GM12878 (cell line): ENCODE measurements around the gene ATF7. TPM values are rescaled to one million over a fixed set of nuclear protein-coding genes. Genes with fewer than 3 reads are reported as not detected.
A peak's percentile ranks its signal among the peaks of the same experiment; 100 is the strongest.

Experiments used
- ASH2L ChIP-seq: fragments of 300-600, 200-600 bp; sonication (generic); IDR thresholded peaks from 2 replicates; pipeline ENCODE4 v1.6.1; 2017; ENCODE audit warnings: low read depth, mild to moderate bottlenecking, borderline replicate concordance
- ATF2 ChIP-seq: IDR thresholded peaks from 2 replicates; pipeline ENCODE4 v1.6.1; 2012; ENCODE audit warnings: low read length, inconsistent platforms
- ATF7 ChIP-seq: fragments of 450-650 bp; IDR thresholded peaks from 2 replicates; pipeline ENCODE4 v1.6.1; 2016; ENCODE audit warnings: low read depth, mild to moderate bottlenecking
- BACH1 ChIP-seq: fragments of 450-650 bp; IDR thresholded peaks from 2 replicates; pipeline ENCODE4 v1.6.1; 2017; ENCODE audit warnings: mild to moderate bottlenecking, borderline replicate concordance
- BMI1 ChIP-seq: fragments of 450-650 bp; IDR thresholded peaks from 2 replicates; pipeline ENCODE4 v1.6.1; 2016; ENCODE audit warnings: mild to moderate bottlenecking, moderate library complexity, borderline replicate concordance
- CBFB ChIP-seq: IDR thresholded peaks from 2 replicates; pipeline ENCODE4 v1.6.1; 2016; ENCODE audit warnings: antibody characterized with exemption, low read depth
- CBX3 ChIP-seq: fragments of 200-600 bp; sonication (generic); IDR thresholded peaks from 2 replicates; pipeline ENCODE4 v1.6.1; 2016; ENCODE audit warnings: low read depth, borderline replicate concordance
- CBX5 ChIP-seq: sonication (generic); IDR thresholded peaks from 2 replicates; pipeline ENCODE4 v1.6.1; 2016; ENCODE audit warnings: low read depth, moderate library complexity, mild to moderate bottlenecking, inconsistent platforms
- EED ChIP-seq: sonication (generic); IDR thresholded peaks from 2 replicates; pipeline ENCODE4 v1.6.1; 2016; ENCODE audit warnings: antibody characterized with exemption, low read depth
- ETV6 ChIP-seq, 2 experiments: fragments of 450-650 bp in 1 of 2; IDR thresholded peaks in 1 of 2; conservative IDR thresholded peaks in 1 of 2; 2 replicates each; pipeline ENCODE4 v1.6.1; 2014; ENCODE audit warnings: antibody characterized with exemption in 1 of 2, borderline replicate concordance in 1 of 2, low read depth in 1 of 2, mild to moderate bottlenecking in 1 of 2, moderate library complexity in 1 of 2
- EZH2 ChIP-seq: IDR thresholded peaks from 2 replicates; pipeline ENCODE4 v1.6.1; 2012; ENCODE audit warnings: low read depth, mild to moderate bottlenecking, control low read depth, inconsistent platforms, low read length, borderline replicate concordance; ENCODE audit not compliant: control insufficient read depth
- HCFC1 ChIP-seq: fragments of 150-350 bp; IDR thresholded peaks from 2 replicates; pipeline ENCODE4 v1.6.1; 2014; ENCODE audit warnings: low read length
- JUNB ChIP-seq: IDR thresholded peaks from 2 replicates; pipeline ENCODE4 v1.6.1; 2016; ENCODE audit warnings: antibody characterized with exemption, mild to moderate bottlenecking
- MEF2B ChIP-seq: fragments of 450-650 bp; IDR thresholded peaks from 2 replicates; pipeline ENCODE4 v1.6.1; 2018; ENCODE audit warnings: mild to moderate bottlenecking, moderate library complexity; ENCODE audit not compliant: partially characterized antibody, poor library complexity, severe bottlenecking
- NFYA ChIP-seq: IDR thresholded peaks from 2 replicates; pipeline ENCODE4 v1.6.1; 2011; ENCODE audit warnings: low read depth, mild to moderate bottlenecking, low read length, improper control_type of control experiment, borderline replicate concordance
- NRF1 ChIP-seq: conservative IDR thresholded peaks from 2 replicates; pipeline ENCODE4 v1.6.1; 2011; ENCODE audit warnings: mild to moderate bottlenecking, low read depth, low read length, improper control_type of control experiment
- PAX5 ChIP-seq: IDR thresholded peaks from 2 replicates; pipeline ENCODE4 v1.6.1; 2011; ENCODE audit warnings: low read depth, low read length, borderline replicate concordance
- PKNOX1 ChIP-seq: fragments of 450-650 bp; IDR thresholded peaks from 2 replicates; pipeline ENCODE4 v1.6.1; 2016; ENCODE audit warnings: mild to moderate bottlenecking
- PML ChIP-seq: IDR thresholded peaks from 2 replicates; pipeline ENCODE4 v1.6.1; 2012; ENCODE audit warnings: low read length, inconsistent platforms
- POLR2AphosphoS2 ChIP-seq: IDR thresholded peaks from 2 replicates; pipeline ENCODE4 v1.6.1; 2011; ENCODE audit warnings: low read depth, mild to moderate bottlenecking, low read length, improper control_type of control experiment, moderate library complexity
- POU2F2 ChIP-seq: IDR thresholded peaks from 3 replicates; pipeline ENCODE4 v1.6.1; 2011; ENCODE audit warnings: low read depth, mild to moderate bottlenecking, low read length, borderline replicate concordance
- SMAD5 ChIP-seq: IDR thresholded peaks from 2 replicates; pipeline ENCODE4 v1.6.1; 2016; ENCODE audit warnings: antibody characterized with exemption, low read depth
- SMARCA5 ChIP-seq: fragments of 450-650 bp; IDR thresholded peaks from 2 replicates; pipeline ENCODE4 v1.6.1; 2017; ENCODE audit warnings: mild to moderate bottlenecking
- STAT1 ChIP-seq: fragments of 450-650 bp; conservative IDR thresholded peaks from 2 replicates; pipeline ENCODE4 v1.6.1; 2014; ENCODE audit warnings: antibody characterized with exemption, mild to moderate bottlenecking
- TBL1XR1 ChIP-seq: IDR thresholded peaks from 2 replicates; pipeline ENCODE4 v1.6.1; 2012; ENCODE audit warnings: low read depth, low read length, improper control_type of control experiment
- polyA plus RNA-seq, 11 experiments: library from polyadenylated mRNA; depleted of rRNA in 4 of 11; unstranded in 6 of 11; stranded (reverse) in 5 of 11; fragments of >200 nt; fragmentation: Nextera tagmentation in 4 of 11; fragmentation: Illumina TruSeq in 1 of 11; extraction: Ambion mirVana in 4 of 11; extraction: Trizol in 1 of 11; gene quantifications; 1 replicate in 1 of 11; 2 replicates in 10 of 11; pipeline versions ENCODE4 v1.2.1 to v1.2.3, GENCODE V29; 2011 to 2016; ENCODE audit warnings: inconsistent platforms in 2 of 11, missing spikeins in 2 of 11, low read depth in 1 of 11
- total RNA-seq, 4 experiments: library from RNA; depleted of rRNA in 3 of 4; stranded (reverse); fragments of >200 nt in 3 of 4; fragmentation: Illumina TruSeq in 1 of 4; extraction: Trizol in 1 of 4; gene quantifications; 2 replicates each; pipeline versions ENCODE4 v1.2.1 to v1.2.3, GENCODE V29; 2013 to 2021

The ATF7 gene
- total and polyA plus RNA-seq, 10 of the 15 experiments (the other 5 are each of a cell fraction or from before 2014, with no cell fraction given) = 9.1 to 30.7 (median 21.8) TPM

- TF ChIP-seq SMARCA5 = no peak
- no peak for TF ChIP-seq PKNOX1
- no peak for TF ChIP-seq MEF2B
- no peak for TF ChIP-seq HCFC1
- no peak for TF ChIP-seq CBX5
- no peak for TF ChIP-seq ETV6 (conservative IDR thresholded peaks at IDR 0.05 in 1 of 2, IDR thresholded peaks at IDR 0.05 in 1 of 2; ENCODE audit: borderline replicate concordance in 1 of 2, low read depth in 1 of 2)
- TF ChIP-seq JUNB = no peak
- no peak for TF ChIP-seq BMI1
- TF ChIP-seq ATF7 = no peak
- peak; percentile 47; the same call in 1 of the 2 replicates for TF ChIP-seq SMAD5
- TF ChIP-seq PML = no peak
- no peak for TF ChIP-seq TBL1XR1
- no peak for TF ChIP-seq CBX3
- no peak for TF ChIP-seq PAX5
- no peak for TF ChIP-seq EED
- TF ChIP-seq STAT1 = no peak
- TF ChIP-seq ATF2 = peak; percentile 18
- 0 out of 2 replicates have a peak, but pooled peaks have one; percentile 23 for TF ChIP-seq CBFB
- TF ChIP-seq NRF1 = no peak
- TF ChIP-seq ASH2L = no peak
- TF ChIP-seq POU2F2 = no peak
- TF ChIP-seq NFYA = no peak
- TF ChIP-seq EZH2 = no peak
- TF ChIP-seq BACH1 = no peak
- TF ChIP-seq POLR2AphosphoS2 = peak; percentile 62; the same call in 1 of the 2 replicates
Measured at GRCh38 chr12:53483225-53483978, 142.8 kb downstream of the ATF7 start (continued).
